Natural killer cell (primary cell): ENCODE measurements around the gene TM4SF1. TPM values are rescaled to one million over a fixed set of nuclear protein-coding genes. Genes with fewer than 3 reads are reported as not detected.

ENCODE experiments used
- ATAC-seq, 3 donors: fragments of 150-1000 bp in 2 of 3; fragments of 200-7000 bp in 1 of 3; cut with Tn5 transposase; 1 replicate in 1 of 3; 2 replicates in 2 of 3; pipeline ENCODE4 v1.10.0; 2021; ENCODE audit warnings: mild to moderate bottlenecking in 2 of 3, moderate library complexity in 2 of 3
- DNase-seq, 2 donors: peaks; one replicate each; pipeline versions ENCODE4 v3.0.0 to v3.0.0-alpha.2; 2013 to 2021; ENCODE audit warnings: mixed read lengths in 1 of 2
- H3K27ac ChIP-seq: one replicate; pipeline ENCODE4 v1.5.1; 2013; ENCODE audit warnings: mild to moderate bottlenecking, low read length
- H3K27me3 ChIP-seq: one replicate; pipeline ENCODE4 v1.6.1; 2013; ENCODE audit warnings: low read length; ENCODE audit not compliant: control insufficient read depth, insufficient read depth
- H3K36me3 ChIP-seq: one replicate; pipeline ENCODE4 v1.6.1; 2013; ENCODE audit warnings: low read length; ENCODE audit not compliant: control insufficient read depth, insufficient read depth
- H3K4me1 ChIP-seq: one replicate; pipeline ENCODE4 v1.6.1; 2013; ENCODE audit warnings: low read length; ENCODE audit not compliant: control insufficient read depth, insufficient read depth
- H3K4me3 ChIP-seq: one replicate; pipeline ENCODE4 v1.5.1; 2013; ENCODE audit warnings: low read length
- H3K9me3 ChIP-seq: one replicate; pipeline ENCODE4 v1.6.1; 2013; ENCODE audit warnings: low read length; ENCODE audit not compliant: control insufficient read depth, insufficient read depth
- H3K27ac Mint-ChIP-seq, 2 donors: one replicate each; pipeline ENCODE4 v1.8.0; 2022; ENCODE audit warnings: mild to moderate bottlenecking in 2 of 2, mixed read lengths in 2 of 2, moderate library complexity in 1 of 2
- H3K27me3 Mint-ChIP-seq, 2 donors: one replicate each; pipeline ENCODE4 v1.8.0; 2022; ENCODE audit warnings: low read depth in 2 of 2, mixed read lengths in 2 of 2
- H3K36me3 Mint-ChIP-seq: one replicate; pipeline ENCODE4 v1.8.0; 2022; ENCODE audit warnings: mixed read lengths
- H3K4me1 Mint-ChIP-seq, 2 donors: one replicate each; pipeline ENCODE4 v1.8.0; 2022; ENCODE audit warnings: mixed read lengths in 2 of 2
- H3K4me3 Mint-ChIP-seq: one replicate; pipeline ENCODE4 v1.8.0; 2022; ENCODE audit warnings: mild to moderate bottlenecking, moderate library complexity, mixed read lengths
- H3K9me3 Mint-ChIP-seq, 2 donors: one replicate each; pipeline ENCODE4 v1.8.0; 2022; ENCODE audit warnings: mixed read lengths in 2 of 2
- CTCF ChIP-seq: fragments of 200-600 bp; IDR thresholded peaks from one replicate; pipeline ENCODE4 v1.8.0; 2022; ENCODE audit warnings: antibody characterized with exemption
- WGBS: methylation state at CpG from one replicate; pipeline ENCODE4 v1.1.7; 2013; ENCODE audit warnings: missing lambda C conversion rate; ENCODE audit not compliant: insufficient coverage; 5-methylcytosine and 5-hydroxymethylcytosine counted together
- intact Hi-C: fragments of 100-400 bp; cut with micrococcal nuclease; formaldehyde crosslinking; loops from one replicate; pipeline ENCODE4 v1.14.2; 2022
- total RNA-seq, 4 donors: library from RNA; stranded (reverse); fragments of 120-200 nt in 1 of 4; gene quantifications; one replicate each; pipeline versions ENCODE4 v1.2.3 to v1.2.4, GENCODE V29; 2013 to 2022

The TM4SF1 gene
- total RNA-seq, 3 donors from 2014 or later (not counting 1 experiment from before 2014, with no cell fraction given): not detected

- no peak for TF ChIP-seq CTCF
- ATAC-seq (no peak), DNase-seq (no peak)
- Mint-ChIP-seq H3K9me3 (no peaks in the 10 kb centered on the region), H3K4me3 (no peak overlapping the region), H3K36me3 (no peaks in the 10 kb centered on the region), H3K27me3 (peaks cover 7 to 9% of the 10 kb centered on the region in 2 donors), H3K4me1 (no peaks in the 10 kb centered on the region), H3K27ac (no peak overlapping the region)
- 55% methylated on average over 2 of the region's 3 CpGs for WGBS
- Histone ChIP-seq H3K36me3 (no peaks in the 10 kb centered on the region), H3K27ac (no peak overlapping the region), H3K9me3 (no peaks in the 10 kb centered on the region), H3K4me3 (no peak overlapping the region), H3K27me3 (no peaks in the 10 kb centered on the region), H3K4me1 (no peaks in the 10 kb centered on the region)
- intact Hi-C loops: no loop called here
These were observed 30.4 kb upstream of the TM4SF1 start for GRCh38 chr3:149407898-149408297.

GRCh38 chr3:149406244-149406752, 28.8 kb upstream of the TM4SF1 start:
- Histone ChIP-seq H3K36me3 (no peaks in the 10 kb centered on the region), H3K4me1 (no peaks in the 10 kb centered on the region), H3K27ac (no peak overlapping the region), H3K4me3 (no peak overlapping the region), H3K27me3 (no peaks in the 10 kb centered on the region), H3K9me3 (no peaks in the 10 kb centered on the region)
- intact Hi-C loops: no loop called here
- DNase-seq (no peak), ATAC-seq (no peak)
- no peaks in the 10 kb centered on the region for H3K36me3 Mint-ChIP-seq
- H3K4me3 Mint-ChIP-seq: no peak overlapping the region
- no peak overlapping the region for H3K27ac Mint-ChIP-seq
- H3K4me1 Mint-ChIP-seq: no peaks in the 10 kb centered on the region
- 89% methylated on average over 2 of the region's 2 CpGs for WGBS
- TF ChIP-seq CTCF: no peak
- H3K27me3 Mint-ChIP-seq: peaks cover 7 to 9% of the 10 kb centered on the region in 2 donors
- H3K9me3 Mint-ChIP-seq: no peaks in the 10 kb centered on the region

GRCh38 chr3:149403443-149403842, 26.0 kb upstream of the TM4SF1 start:
- H3K27ac ChIP-seq: no peak overlapping the region
- 100% methylated on average over 2 of the region's 2 CpGs for WGBS
- H3K4me3 ChIP-seq: no peak overlapping the region
- no peaks in the 10 kb centered on the region for H3K9me3 ChIP-seq
- no peak overlapping the region for H3K27ac Mint-ChIP-seq
- H3K4me3 Mint-ChIP-seq: no peak overlapping the region
- H3K36me3 ChIP-seq: no peaks in the 10 kb centered on the region
- no peaks in the 10 kb centered on the region for H3K4me1 ChIP-seq
- intact Hi-C loops: no loop called here
- peaks cover 7 to 9% of the 10 kb centered on the region in 2 donors for H3K27me3 Mint-ChIP-seq
- DNase-seq (no peak), ATAC-seq (no peak)
- H3K36me3 Mint-ChIP-seq: no peaks in the 10 kb centered on the region
- H3K4me1 Mint-ChIP-seq: no peaks in the 10 kb centered on the region
- no peaks in the 10 kb centered on the region for H3K27me3 ChIP-seq
- no peaks in the 10 kb centered on the region for H3K9me3 Mint-ChIP-seq
- TF ChIP-seq CTCF: no peak

- Histone ChIP-seq H3K4me3 (no peak overlapping the region), H3K9me3 (no peaks in the 10 kb centered on the region), H3K36me3 (no peaks in the 10 kb centered on the region), H3K27me3 (no peaks in the 10 kb centered on the region), H3K27ac (no peak overlapping the region), H3K4me1 (no peaks in the 10 kb centered on the region)
- Mint-ChIP-seq H3K9me3 (no peaks in the 10 kb centered on the region), H3K27ac (no peak overlapping the region), H3K36me3 (no peaks in the 10 kb centered on the region), H3K27me3 (peaks cover 7 to 9% of the 10 kb centered on the region in 2 donors), H3K4me3 (no peak overlapping the region), H3K4me1 (no peaks in the 10 kb centered on the region)
- DNase-seq (no peak), ATAC-seq (no peak)
- 94% methylated on average over 2 of the region's 3 CpGs for WGBS
- no peak for TF ChIP-seq CTCF
- intact Hi-C loops: no loop called here
These were observed 25.0 kb upstream of the TM4SF1 start for GRCh38 chr3:149402481-149402880.
